HUES64 (cell line): Measurements from ENCODE around the gene GALNT17.
A peak's percentile ranks its signal among the peaks of the same experiment; 100 is the strongest.

Experiments
- H3K27ac ChIP-seq: 2 replicates; pipeline ENCODE4 v1.7.0; 2013; ENCODE audit warnings: low read depth, low read length, inconsistent platforms
- H3K27me3 ChIP-seq: 2 replicates; pipeline ENCODE4 v1.6.1; 2013; ENCODE audit warnings: mild to moderate bottlenecking, low read length; ENCODE audit not compliant: insufficient read depth
- H3K36me3 ChIP-seq: 2 replicates; pipeline ENCODE4 v1.6.1; 2013; ENCODE audit warnings: mild to moderate bottlenecking, low read length; ENCODE audit not compliant: insufficient read depth
- H3K4me1 ChIP-seq: 2 replicates; pipeline ENCODE4 v1.6.1; 2013; ENCODE audit warnings: mild to moderate bottlenecking, low read length, moderate library complexity; ENCODE audit not compliant: insufficient read depth
- H3K4me3 ChIP-seq: 2 replicates; pipeline ENCODE4 v1.5.1; 2013; ENCODE audit warnings: mild to moderate bottlenecking, low read length, moderate library complexity
- H3K9ac ChIP-seq: 2 replicates; pipeline ENCODE4 v1.6.1; 2013; ENCODE audit warnings: mild to moderate bottlenecking, low read depth, low read length
- H3K9me3 ChIP-seq: 2 replicates; pipeline ENCODE4 v1.6.1; 2013; ENCODE audit warnings: low read depth, low read length; ENCODE audit not compliant: insufficient read depth
- WGBS: fragments of 150-250, 120-280 bp; methylation state at CpG from one replicate; pipeline ENCODE4 v1.1.7; 2013; ENCODE audit warnings: missing lambda C conversion rate; 5-methylcytosine and 5-hydroxymethylcytosine counted together

GALNT17 gene

DNA sequence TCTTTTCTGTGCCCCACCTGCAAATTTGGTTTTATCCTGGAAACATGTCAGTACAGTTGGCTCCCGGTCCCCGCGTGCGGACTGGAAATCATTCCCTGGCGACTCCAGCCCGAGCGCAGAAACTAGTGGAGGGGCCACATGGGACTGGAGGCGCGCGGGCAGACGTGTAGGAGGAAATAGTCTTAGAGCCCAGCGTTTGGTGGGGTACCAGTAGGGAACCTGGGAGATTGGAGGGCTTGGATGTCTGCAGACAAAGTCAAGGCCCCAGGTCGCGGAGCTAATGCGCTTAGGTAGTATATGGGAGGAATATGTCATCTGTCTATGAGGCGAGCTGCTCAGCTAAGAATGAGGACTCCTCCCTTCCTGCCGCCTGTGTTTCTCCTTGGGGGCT lies 1.3 kb downstream of the GALNT17 start:
- Histone ChIP-seq H3K4me1 (peaks cover 26% of the 10 kb centered on the region), H3K27ac (no peak overlapping the region), H3K36me3 (no peaks in the 10 kb centered on the region; the same call in 1 of the 2 replicates), H3K9me3 (no peaks in the 10 kb centered on the region), H3K27me3 (peaks cover 14% of the 10 kb centered on the region), H3K9ac (peak overlapping the region; percentile 75), H3K4me3 (peak overlapping the region; percentile 75)
- WGBS, result 4% methylated on average over 17 of the region's 17 CpGs

DNA sequence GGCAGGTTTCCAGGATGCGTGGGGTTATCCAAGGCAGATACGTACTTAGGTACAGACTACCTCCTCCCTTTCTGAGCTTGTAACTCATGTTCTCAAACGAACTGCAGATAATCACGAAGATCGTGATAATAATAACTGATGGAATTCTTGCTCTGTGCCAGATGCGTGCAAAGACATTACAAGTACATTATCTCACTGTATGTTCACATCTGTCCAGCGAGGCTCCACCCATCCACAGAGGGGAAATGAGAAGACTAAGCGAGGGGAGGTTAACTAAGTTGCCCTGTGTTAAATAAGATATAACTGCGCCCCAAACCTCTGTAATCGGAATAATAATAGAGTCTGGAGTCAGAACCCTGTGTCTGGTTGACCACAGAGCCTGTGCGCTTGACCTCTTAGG lies 1.9 kb downstream of the GALNT17 start:
- Histone ChIP-seq H3K4me1 (peaks cover 26% of the 10 kb centered on the region), H3K9me3 (no peaks in the 10 kb centered on the region), H3K9ac (no peak overlapping the region), H3K27ac (no peak overlapping the region), H3K36me3 (no peaks in the 10 kb centered on the region; the same call in 1 of the 2 replicates), H3K27me3 (peaks cover 14% of the 10 kb centered on the region), H3K4me3 (peak overlapping the region; percentile 75)
- 67% methylated on average over 11 of the region's 11 CpGs for WGBS

DNA sequence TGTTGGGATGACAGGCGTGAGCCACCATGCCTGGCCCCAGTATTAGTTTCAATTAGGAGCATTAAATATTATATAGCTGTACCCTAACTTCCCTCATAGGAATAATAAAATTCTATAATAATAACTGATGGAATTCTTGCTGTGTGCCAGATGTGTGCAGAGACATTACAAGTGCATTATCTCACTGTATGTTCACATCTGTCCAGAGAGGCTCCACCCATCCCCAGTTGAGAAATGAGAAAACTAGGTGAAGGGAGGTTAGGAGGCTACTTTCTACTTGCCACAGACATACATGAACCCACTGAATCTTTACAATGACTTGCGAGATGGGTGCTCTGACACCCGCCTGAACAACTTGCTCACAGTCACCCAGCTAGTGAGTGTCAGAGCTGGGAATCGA lies 3.2 kb downstream of the GALNT17 start:
- WGBS, result 97% methylated on average over 4 of the region's 4 CpGs
- Histone ChIP-seq H3K9ac (no peak overlapping the region), H3K27me3 (peaks cover 14% of the 10 kb centered on the region), H3K27ac (no peak overlapping the region), H3K9me3 (no peaks in the 10 kb centered on the region), H3K4me1 (peaks cover 19% of the 10 kb centered on the region), H3K36me3 (peaks cover 3% of the 10 kb centered on the region), H3K4me3 (no peak overlapping the region)

DNA sequence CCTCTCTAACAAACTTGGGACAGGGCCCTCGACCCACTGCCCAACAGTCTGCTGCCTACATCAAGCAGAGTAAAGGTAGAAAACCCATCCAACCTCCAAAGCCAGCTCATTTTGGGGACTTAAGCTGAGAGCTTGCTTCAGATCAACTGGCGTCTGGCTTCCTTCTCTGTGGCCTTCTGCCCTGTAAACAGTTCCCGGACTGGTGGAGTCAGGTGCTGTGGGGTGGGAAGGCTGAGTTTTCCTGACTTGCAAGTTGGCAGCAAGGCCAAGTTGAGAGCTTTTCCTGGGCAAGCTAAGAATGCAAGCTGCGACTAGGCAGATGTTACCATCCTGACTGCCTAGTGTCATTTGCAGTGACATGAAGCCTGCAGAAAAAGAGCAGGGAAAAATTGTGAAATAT lies 3.7 kb downstream of the GALNT17 start:
- no peak overlapping the region for H3K4me3 ChIP-seq
- peaks cover 9% of the 10 kb centered on the region for H3K36me3 ChIP-seq
- no peak overlapping the region for H3K9ac ChIP-seq
- peaks cover 14% of the 10 kb centered on the region for H3K27me3 ChIP-seq
- no peak overlapping the region for H3K27ac ChIP-seq
- 82% methylated on average over 4 of the region's 4 CpGs for WGBS
- peaks cover 14% of the 10 kb centered on the region for H3K4me1 ChIP-seq
- no peaks in the 10 kb centered on the region for H3K9me3 ChIP-seq

DNA sequence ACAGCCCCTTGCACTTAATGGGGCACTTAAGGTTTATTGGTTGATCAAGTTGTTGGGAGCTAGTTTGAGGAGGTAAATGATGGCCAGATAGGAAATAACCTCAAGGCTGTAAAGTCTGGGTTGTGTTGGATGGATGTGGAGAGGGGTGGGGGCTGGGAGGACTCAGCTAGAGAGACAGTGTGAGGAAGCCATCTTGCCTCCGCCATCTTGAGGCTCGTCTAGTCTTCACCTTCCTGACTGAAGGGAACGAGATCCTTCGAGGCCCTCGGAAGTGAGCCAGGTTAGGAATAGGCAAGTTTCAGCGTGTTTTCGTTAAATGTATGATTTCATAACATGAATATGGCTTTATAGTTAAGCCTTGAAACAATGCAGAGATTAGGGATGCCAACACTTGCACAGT lies 5.5 kb downstream of the GALNT17 start:
- H3K4me3 ChIP-seq, result no peak overlapping the region
- 91% methylated on average over 7 of the region's 7 CpGs for WGBS
- H3K36me3 ChIP-seq, result peaks cover 20% of the 10 kb centered on the region
- H3K4me1 ChIP-seq, result peaks cover 11% of the 10 kb centered on the region; the same call in 1 of the 2 replicates
- H3K9ac ChIP-seq, result no peak overlapping the region
- H3K9me3 ChIP-seq, result no peaks in the 10 kb centered on the region
- H3K27ac ChIP-seq, result no peak overlapping the region
- peaks cover 11% of the 10 kb centered on the region for H3K27me3 ChIP-seq

DNA sequence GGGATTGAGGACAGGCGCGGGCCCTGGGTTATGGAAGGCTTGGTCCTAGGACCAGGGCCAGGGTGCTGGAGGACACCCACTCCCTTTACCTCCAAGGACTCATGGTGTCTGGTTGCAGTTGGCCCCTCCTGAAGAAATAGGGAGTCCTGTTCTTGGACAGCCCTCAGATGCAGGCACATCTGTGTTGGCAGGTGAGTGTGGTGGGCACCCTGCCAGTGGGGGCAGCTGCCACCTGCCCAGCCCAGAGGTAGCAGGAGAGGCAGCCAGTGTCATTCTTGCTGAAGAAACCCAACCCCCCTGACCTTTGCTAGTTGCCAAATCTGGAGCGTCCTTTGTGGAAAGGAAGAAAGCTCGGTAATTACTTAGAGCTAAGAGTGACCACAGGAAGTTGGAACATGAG lies 8.3 kb downstream of the GALNT17 start:
- no peaks in the 10 kb centered on the region for H3K27me3 ChIP-seq
- no peak overlapping the region for H3K27ac ChIP-seq
- H3K4me3 ChIP-seq, result no peak overlapping the region
- no peaks in the 10 kb centered on the region for H3K9me3 ChIP-seq
- H3K9ac ChIP-seq, result no peak overlapping the region
- H3K36me3 ChIP-seq, result peaks cover 28% of the 10 kb centered on the region
- WGBS, result 93% methylated on average over 4 of the region's 4 CpGs
- peaks cover 4% of the 10 kb centered on the region; the same call in 1 of the 2 replicates for H3K4me1 ChIP-seq

DNA sequence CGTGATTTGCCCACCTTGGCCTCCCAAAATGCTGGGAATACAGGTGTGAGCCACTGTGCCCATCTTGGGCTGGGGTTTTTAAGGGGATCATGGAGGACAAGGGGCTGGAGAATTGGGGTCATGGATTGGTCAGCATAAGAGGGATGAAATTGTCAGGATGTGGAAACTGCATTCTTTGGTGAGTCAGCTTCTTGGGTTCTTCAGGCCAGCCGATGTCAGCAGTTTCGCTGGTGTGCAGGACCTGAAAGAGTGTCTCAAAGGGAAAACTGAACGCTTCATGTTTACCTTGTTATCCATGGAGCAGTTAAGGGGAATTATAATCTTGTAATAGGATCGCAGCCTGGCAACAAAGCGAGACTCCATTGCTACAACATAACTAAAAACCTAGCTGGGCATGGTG lies 13.0 kb downstream of the GALNT17 start:
- 92% methylated on average over 6 of the region's 6 CpGs for WGBS
- no peaks in the 10 kb centered on the region for H3K9me3 ChIP-seq
- no peak overlapping the region for H3K27ac ChIP-seq
- H3K4me3 ChIP-seq, result no peak overlapping the region
- H3K4me1 ChIP-seq, result peaks cover 15% of the 10 kb centered on the region
- peaks cover 45% of the 10 kb centered on the region for H3K36me3 ChIP-seq
- H3K9ac ChIP-seq, result no peak overlapping the region
- H3K27me3 ChIP-seq, result no peaks in the 10 kb centered on the region

DNA sequence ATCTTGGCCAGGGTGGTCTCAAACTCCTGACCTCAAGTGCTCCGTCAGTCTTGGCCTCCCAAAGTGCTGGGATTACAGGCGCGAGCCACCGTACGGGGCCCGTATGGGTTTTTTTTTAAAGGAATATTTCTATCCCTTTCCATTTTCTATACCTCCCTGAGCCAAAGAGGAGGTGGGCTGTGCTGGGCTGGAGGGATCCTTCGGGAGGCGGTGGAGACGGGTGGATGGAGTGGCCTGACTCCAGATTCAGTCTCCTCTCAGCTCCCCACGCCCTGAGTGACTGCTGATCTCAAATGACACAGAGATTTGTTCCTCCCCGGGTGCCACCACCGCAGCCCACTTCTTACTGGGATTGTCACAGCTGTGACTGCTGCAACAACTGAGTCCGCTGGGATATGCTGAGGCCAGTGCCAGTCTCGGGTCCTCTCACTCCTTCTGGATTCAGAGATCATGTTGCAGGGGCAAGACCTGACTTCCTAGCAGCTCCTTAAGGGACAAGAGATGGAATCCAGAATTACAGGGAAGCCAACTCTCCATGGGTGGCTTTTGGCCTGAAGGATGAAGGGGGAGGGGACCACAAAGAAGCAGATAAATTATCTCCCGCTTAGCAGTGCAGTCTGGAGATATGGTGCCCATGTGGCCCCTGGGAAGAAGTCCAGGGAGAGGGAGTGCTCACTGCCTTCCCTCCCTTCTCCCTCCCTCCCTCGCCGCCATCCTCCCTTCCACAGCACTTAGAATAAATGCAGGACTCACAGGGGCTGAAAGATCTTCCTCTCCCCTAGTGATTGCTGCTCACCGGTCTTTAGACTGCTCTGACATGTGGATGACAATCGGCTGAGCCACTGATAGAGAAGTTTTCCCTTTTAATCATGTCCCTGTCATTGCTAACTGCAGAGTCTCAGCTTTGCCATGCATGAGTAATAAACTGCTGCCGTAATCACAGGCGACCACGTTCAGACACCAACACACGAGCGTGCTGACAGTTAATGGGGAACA lies 14.3 kb downstream of the GALNT17 start:
- Histone ChIP-seq H3K27ac (no peak overlapping the region), H3K9me3 (no peaks in the 10 kb centered on the region)

DNA sequence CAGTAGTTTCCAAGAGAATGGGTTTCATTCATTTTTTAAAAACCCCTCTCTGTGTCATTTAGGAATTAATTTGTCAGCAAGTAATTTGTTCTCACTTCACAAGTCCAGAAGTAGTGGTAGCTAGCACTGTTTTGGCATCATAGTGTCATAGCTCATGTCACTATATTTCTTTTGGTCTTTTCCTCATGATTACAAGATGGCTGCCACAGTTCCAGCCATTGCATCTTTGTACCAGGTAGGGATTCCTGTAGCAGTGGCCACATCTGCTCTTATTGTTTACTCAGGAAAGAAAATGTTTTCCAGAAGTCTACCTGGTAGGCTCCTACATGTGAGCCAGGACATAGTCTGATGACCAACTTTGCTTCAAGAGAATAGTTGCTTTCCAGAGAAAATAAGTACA lies 16.2 kb downstream of the GALNT17 start:
- H3K27me3 ChIP-seq, result no peaks in the 10 kb centered on the region
- no peaks in the 10 kb centered on the region for H3K9me3 ChIP-seq
- peaks cover 29% of the 10 kb centered on the region for H3K36me3 ChIP-seq
- H3K4me3 ChIP-seq, result no peak overlapping the region
- H3K27ac ChIP-seq, result no peak overlapping the region
- no peak overlapping the region for H3K9ac ChIP-seq
- H3K4me1 ChIP-seq, result peaks cover 23% of the 10 kb centered on the region

More for the DNA sequence above, 14.3 kb downstream of the GALNT17 start:
- peaks cover 35% of the 10 kb centered on the region for H3K36me3 ChIP-seq
- no peak overlapping the region for H3K9ac ChIP-seq
- H3K27me3 ChIP-seq, result no peaks in the 10 kb centered on the region
- H3K4me1 ChIP-seq, result peaks cover 15% of the 10 kb centered on the region
- no peak overlapping the region for H3K4me3 ChIP-seq
- 77% methylated on average over 21 of the region's 24 CpGs for WGBS

DNA sequence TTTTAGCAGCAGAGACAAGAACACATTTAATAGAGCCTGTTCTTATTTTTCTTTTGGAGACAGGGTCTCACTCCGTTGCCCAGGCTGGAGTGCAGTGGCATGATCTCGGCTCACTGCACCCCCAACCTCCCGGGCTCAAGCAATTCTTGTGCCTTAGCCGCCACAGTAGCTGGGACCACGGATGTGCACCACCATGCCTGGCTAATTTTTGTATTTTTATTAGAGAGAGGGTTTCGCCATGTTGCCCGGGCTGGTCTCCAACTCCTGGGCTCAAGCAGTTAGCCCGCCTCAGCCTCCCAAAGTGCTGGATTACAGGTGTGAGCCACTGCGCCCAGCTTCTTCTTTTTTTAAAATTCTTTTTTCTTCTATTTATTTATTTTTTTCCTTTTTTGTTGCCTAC lies 23.3 kb downstream of the GALNT17 start:
- Histone ChIP-seq H3K36me3 (peaks cover 14% of the 10 kb centered on the region), H3K4me1 (peaks cover 8% of the 10 kb centered on the region; the same call in 1 of the 2 replicates), H3K9me3 (no peaks in the 10 kb centered on the region), H3K27ac (no peak overlapping the region), H3K27me3 (no peaks in the 10 kb centered on the region), H3K4me3 (no peak overlapping the region), H3K9ac (no peak overlapping the region)
- 94% methylated on average over 9 of the region's 9 CpGs for WGBS

DNA sequence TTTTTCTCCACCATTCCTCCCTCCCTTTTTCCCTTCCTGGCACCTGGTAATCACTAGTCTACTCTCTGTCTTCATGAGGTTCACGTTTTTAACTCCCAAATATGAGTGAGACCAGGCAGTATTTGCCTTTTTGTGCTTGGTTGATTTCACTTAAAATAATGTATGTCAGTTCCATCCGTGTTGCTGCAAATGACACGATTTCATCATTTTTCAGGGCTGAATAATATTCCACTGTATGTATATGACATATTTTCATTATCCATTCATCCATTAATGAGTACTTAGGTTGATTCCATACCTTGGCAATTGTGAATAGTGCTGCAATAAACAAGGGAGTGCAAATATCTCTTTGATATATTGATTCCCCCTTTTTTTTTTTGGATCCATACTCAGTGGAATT lies 25.8 kb downstream of the GALNT17 start:
- Histone ChIP-seq H3K4me3 (no peak overlapping the region), H3K9ac (no peak overlapping the region), H3K9me3 (no peaks in the 10 kb centered on the region), H3K36me3 (peaks cover 8% of the 10 kb centered on the region), H3K4me1 (no peaks in the 10 kb centered on the region), H3K27me3 (no peaks in the 10 kb centered on the region), H3K27ac (no peak overlapping the region)
- WGBS, result 98% methylated on average over 3 of the region's 3 CpGs
